SU-DHL-6 (cell line): ENCODE measurements around the gene TSPAN32.

ENCODE experiments used
- CTCF ChIP-seq: fragments of 200-600 bp; sonication (generic); IDR thresholded peaks from one replicate; pipeline ENCODE4 v1.5.1; 2017; ENCODE audit warnings: antibody characterized with exemption, mild to moderate bottlenecking, low read length, moderate library complexity; ENCODE audit not compliant: insufficient read depth, poor library complexity, severe bottlenecking
- EZH2phosphoT487 ChIP-seq: fragments of 200-600 bp; sonication (generic), shearing (Covaris generic); conservative IDR thresholded peaks from 2 replicates; pipeline ENCODE4 v1.6.1; 2018; ENCODE audit warnings: mild to moderate bottlenecking, antibody characterized with exemption, low read length, moderate library complexity, mixed read lengths

GRCh38 chr11:2312232-2313042 is 10.6 kb downstream of the TSPAN32 start:
- TF ChIP-seq CTCF: no peak
- no peak for TF ChIP-seq EZH2phosphoT487
